ENCODE data around the gene HMCN1.

The HMCN1 gene

GRCh38 chr1:185837711-185838110 lies 103.5 kb downstream of the HMCN1 start:
- Histone ChIP-seq H3K4me1 (ENCODE audit: insufficient read depth, poor library complexity, severe bottlenecking) (no peaks in the 10 kb centered on the region), H3K4me3 (ENCODE audit: severe bottlenecking) (no peak overlapping the region), H3K9me3 (ENCODE audit: severe bottlenecking) (no peaks in the 10 kb centered on the region), H3K27ac (ENCODE audit: poor library complexity, severe bottlenecking) (no peak overlapping the region), H3K27me3 (ENCODE audit: insufficient read depth, poor library complexity, severe bottlenecking) (no peaks in the 10 kb centered on the region), H3K36me3 (ENCODE audit: low read depth) (no peaks in the 10 kb centered on the region)
- TF ChIP-seq CTCF (IDR thresholded peaks at IDR 0.05; ENCODE audit: poor library complexity, severe bottlenecking) = no peak
- DNase-seq (ENCODE audit: low spot score) (no peak), ATAC-seq (ENCODE audit: low read depth) (no peak)

GRCh38 chr1:185838111-185838510 lies 103.9 kb downstream of the HMCN1 start:
- ATAC-seq (ENCODE audit: low read depth) = no peak
- Histone ChIP-seq H3K27me3 (ENCODE audit: insufficient read depth, poor library complexity, severe bottlenecking) (no peaks in the 10 kb centered on the region), H3K4me3 (ENCODE audit: severe bottlenecking) (no peak overlapping the region), H3K36me3 (ENCODE audit: low read depth) (no peaks in the 10 kb centered on the region), H3K27ac (ENCODE audit: poor library complexity, severe bottlenecking) (no peak overlapping the region), H3K9me3 (ENCODE audit: severe bottlenecking) (no peaks in the 10 kb centered on the region), H3K4me1 (ENCODE audit: insufficient read depth, poor library complexity, severe bottlenecking) (no peaks in the 10 kb centered on the region)
- DNase-seq (ENCODE audit: low spot score) = no peak
- no peak for TF ChIP-seq CTCF (IDR thresholded peaks at IDR 0.05; ENCODE audit: poor library complexity, severe bottlenecking)

- H3K4me3 ChIP-seq (ENCODE audit: severe bottlenecking) = no peak overlapping the region
- H3K36me3 ChIP-seq (ENCODE audit: low read depth) = no peaks in the 10 kb centered on the region
- ATAC-seq (ENCODE audit: low read depth) (no peak), DNase-seq (ENCODE audit: low spot score) (no peak)
- H3K27ac ChIP-seq (ENCODE audit: poor library complexity, severe bottlenecking) = no peak overlapping the region
- H3K4me1 ChIP-seq (ENCODE audit: insufficient read depth, poor library complexity, severe bottlenecking) = no peaks in the 10 kb centered on the region
- no peaks in the 10 kb centered on the region for H3K27me3 ChIP-seq (ENCODE audit: insufficient read depth, poor library complexity, severe bottlenecking)
- no peaks in the 10 kb centered on the region for H3K9me3 ChIP-seq (ENCODE audit: severe bottlenecking)
- TF ChIP-seq CTCF (IDR thresholded peaks at IDR 0.05; ENCODE audit: poor library complexity, severe bottlenecking) = no peak
These were observed 106.7 kb downstream of the HMCN1 start for GRCh38 chr1:185840880-185841279.

- no peaks in the 10 kb centered on the region for H3K4me1 ChIP-seq (ENCODE audit: insufficient read depth, poor library complexity, severe bottlenecking)
- no peak overlapping the region for H3K27ac ChIP-seq (ENCODE audit: poor library complexity, severe bottlenecking)
- ATAC-seq (ENCODE audit: low read depth) (no peak), DNase-seq (ENCODE audit: low spot score) (no peak)
- no peaks in the 10 kb centered on the region for H3K27me3 ChIP-seq (ENCODE audit: insufficient read depth, poor library complexity, severe bottlenecking)
- no peak overlapping the region for H3K4me3 ChIP-seq (ENCODE audit: severe bottlenecking)
- no peak for TF ChIP-seq CTCF (IDR thresholded peaks at IDR 0.05; ENCODE audit: poor library complexity, severe bottlenecking)
- no peaks in the 10 kb centered on the region for H3K9me3 ChIP-seq (ENCODE audit: severe bottlenecking)
- H3K36me3 ChIP-seq (ENCODE audit: low read depth) = no peaks in the 10 kb centered on the region
These were observed 109.2 kb downstream of the HMCN1 start for GRCh38 chr1:185843297-185843869.

- ATAC-seq (ENCODE audit: low read depth) = no peak
- DNase-seq (ENCODE audit: low spot score) = no peak
- Histone ChIP-seq H3K27me3 (ENCODE audit: insufficient read depth, poor library complexity, severe bottlenecking) (no peaks in the 10 kb centered on the region), H3K4me1 (ENCODE audit: insufficient read depth, poor library complexity, severe bottlenecking) (no peaks in the 10 kb centered on the region), H3K36me3 (ENCODE audit: low read depth) (no peaks in the 10 kb centered on the region), H3K9me3 (ENCODE audit: severe bottlenecking) (no peaks in the 10 kb centered on the region), H3K4me3 (ENCODE audit: severe bottlenecking) (no peak overlapping the region), H3K27ac (ENCODE audit: poor library complexity, severe bottlenecking) (no peak overlapping the region)
- TF ChIP-seq CTCF (IDR thresholded peaks at IDR 0.05; ENCODE audit: poor library complexity, severe bottlenecking) = no peak
These were observed 109.8 kb downstream of the HMCN1 start for GRCh38 chr1:185843986-185844385.

Measured in RWPE2 (cell line).